Measurements from ENCODE around the gene PRSS38. TPM values are rescaled to one million over a fixed set of nuclear protein-coding genes. Genes with fewer than 3 reads are reported as not detected.

Gene PRSS38
- total and polyA plus RNA-seq, 2 experiments from 2014 or later: not detected

DNA sequence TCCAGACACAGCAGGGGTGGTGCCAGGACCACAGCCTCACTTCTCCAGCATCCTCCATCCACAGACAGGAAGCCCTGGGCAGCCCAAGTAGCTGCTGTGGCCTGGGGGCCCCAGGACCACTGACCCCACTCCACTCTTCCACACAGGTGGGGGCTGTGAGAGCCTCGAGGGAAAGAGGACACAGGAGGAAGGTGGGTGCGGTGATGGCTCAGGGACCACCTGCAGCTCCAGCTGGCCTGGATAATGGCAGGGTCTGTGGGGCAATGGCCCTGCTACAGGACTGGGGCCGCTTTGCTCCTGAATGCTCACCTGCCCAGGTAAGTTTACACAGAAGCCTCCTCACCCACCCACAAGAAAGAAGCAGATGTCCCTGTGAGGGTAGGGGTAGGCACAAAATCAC is 18.3 kb upstream of the PRSS38 start:
- Mint-ChIP-seq H3K27me3 (ENCODE audit: insufficient read depth, low read depth, poor library complexity) (peaks cover 2% of the 10 kb centered on the region), H3K4me3 (no peak overlapping the region), H3K36me3 (ENCODE audit: low read depth) (no peaks in the 10 kb centered on the region; the same call in 2 of the 3 replicates), H3K9me3 (no peaks in the 10 kb centered on the region), H3K27ac (no peak overlapping the region), H3K4me1 (peaks cover 14% of the 10 kb centered on the region)
- no peaks in the 10 kb centered on the region for H3K9me2 ChIP-seq (ENCODE audit: insufficient read depth)
- H3K4me2 ChIP-seq: no peak overlapping the region
- no peaks in the 10 kb centered on the region for H3K27me3 ChIP-seq (ENCODE audit: insufficient read depth)
- no peak for DNase-seq (ENCODE audit: low spot score)
- no peak overlapping the region for H3K27ac ChIP-seq (ENCODE audit: low read depth)
- peaks cover 16% of the 10 kb centered on the region for H3K4me1 ChIP-seq (ENCODE audit: insufficient read depth)
- no peak for TF ChIP-seq JUNB (IDR thresholded peaks at IDR 0.05; ENCODE audit: unreplicated experiment)
- TF ChIP-seq ZNF462 (CRISPR knock-in tag; IDR thresholded peaks at IDR 0.05): no peak
- TF ChIP-seq POLR2AphosphoS5 (IDR thresholded peaks at IDR 0.05; ENCODE audit: low read depth): no peak
- no peak for TF ChIP-seq CREB1 (CRISPR knock-in tag; IDR thresholded peaks at IDR 0.05; ENCODE audit: low read depth)
- H3F3A ChIP-seq (replicated peaks; ENCODE audit: low read depth): no peaks in the 10 kb centered on the region
- no peaks in the 10 kb centered on the region; the same call in 1 of the 2 replicates for H4K20me1 ChIP-seq (replicated peaks; ENCODE audit: insufficient read depth)
- ATAC-seq: no peak
- H3K79me2 ChIP-seq (replicated peaks; ENCODE audit: insufficient read depth): no peaks in the 10 kb centered on the region
- no peak overlapping the region for H3K4me3 ChIP-seq
- no peaks in the 10 kb centered on the region for H3K36me3 ChIP-seq (ENCODE audit: insufficient read depth)
- no peak overlapping the region for H2AFZ ChIP-seq

GRCh38 chr1:227797625-227798024 is 17.9 kb upstream of the PRSS38 start:
- Histone ChIP-seq H3K36me3 (ENCODE audit: insufficient read depth) (no peaks in the 10 kb centered on the region), H4K20me1 (replicated peaks; ENCODE audit: insufficient read depth) (no peaks in the 10 kb centered on the region; the same call in 1 of the 2 replicates), H3F3A (replicated peaks; ENCODE audit: low read depth) (no peaks in the 10 kb centered on the region), H3K4me2 (no peak overlapping the region), H2AFZ (no peak overlapping the region), H3K27me3 (ENCODE audit: insufficient read depth) (no peaks in the 10 kb centered on the region), H3K4me3 (no peak overlapping the region), H3K4me1 (ENCODE audit: insufficient read depth) (peaks cover 16% of the 10 kb centered on the region), H3K27ac (ENCODE audit: low read depth) (no peak overlapping the region), H3K9me2 (ENCODE audit: insufficient read depth) (no peaks in the 10 kb centered on the region), H3K79me2 (replicated peaks; ENCODE audit: insufficient read depth) (no peaks in the 10 kb centered on the region)
- H3K4me3 Mint-ChIP-seq: no peak overlapping the region
- H3K27ac Mint-ChIP-seq: no peak overlapping the region
- no peaks in the 10 kb centered on the region for H3K9me3 Mint-ChIP-seq
- no peaks in the 10 kb centered on the region for H3K36me3 Mint-ChIP-seq (ENCODE audit: low read depth)
- DNase-seq (ENCODE audit: low spot score) (no peak), ATAC-seq (no peak)
- H3K27me3 Mint-ChIP-seq (ENCODE audit: insufficient read depth, low read depth, poor library complexity): peaks cover 2% of the 10 kb centered on the region
- H3K4me1 Mint-ChIP-seq: peaks cover 13% of the 10 kb centered on the region; the same call in 2 of the 3 replicates
- TF ChIP-seq POLR2AphosphoS5 (IDR thresholded peaks at IDR 0.05; ENCODE audit: low read depth) (no peak), STAT1 (IDR thresholded peaks at IDR 0.05; ENCODE audit: unreplicated experiment) (no peak)
- TF ChIP-seq, protein P1, sequence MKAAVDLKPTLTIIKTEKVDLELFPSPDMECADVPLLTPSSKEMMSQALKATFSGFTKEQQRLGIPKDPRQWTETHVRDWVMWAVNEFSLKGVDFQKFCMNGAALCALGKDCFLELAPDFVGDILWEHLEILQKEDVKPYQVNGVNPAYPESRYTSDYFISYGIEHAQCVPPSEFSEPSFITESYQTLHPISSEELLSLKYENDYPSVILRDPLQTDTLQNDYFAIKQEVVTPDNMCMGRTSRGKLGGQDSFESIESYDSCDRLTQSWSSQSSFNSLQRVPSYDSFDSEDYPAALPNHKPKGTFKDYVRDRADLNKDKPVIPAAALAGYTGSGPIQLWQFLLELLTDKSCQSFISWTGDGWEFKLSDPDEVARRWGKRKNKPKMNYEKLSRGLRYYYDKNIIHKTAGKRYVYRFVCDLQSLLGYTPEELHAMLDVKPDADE (IDR thresholded peaks at IDR 0.05): no peak
